Endothelial cell of umbilical vein (primary cell): ENCODE data around the gene ATXN7L2. TPM values are rescaled to one million over a fixed set of nuclear protein-coding genes. Genes with fewer than 3 reads are reported as not detected.

Source experiments
- BruUV-seq: library from RNA; stranded (reverse); fragments of 400-500 nt; replicated peaks from 2 replicates; lab custom pipeline; 2021; lab: Mats Ljungman, UMichigan
- CTCF ChIA-PET: fragments of 300-600, 350-600 bp; sonication (Branson Sonifier 250); formaldehyde crosslinking; loops from one replicate; lab custom pipeline; 2021; ENCODE audit warnings: antibody characterized with exemption, inconsistent platforms; lab: Charles Lee
- POLR2A ChIA-PET: fragments of 300-600, 350-600 bp; sonication (Branson Sonifier 250); formaldehyde crosslinking; loops from one replicate; lab custom pipeline; 2021; ENCODE audit warnings: antibody characterized with exemption, inconsistent platforms; lab: Charles Lee
- DNase-seq: peaks from one replicate; pipeline ENCODE4 v3.0.0-alpha.2; 2011; ENCODE audit warnings: low read depth, low spot score
- FAIRE-seq: peaks from 2 replicates; lab custom pipeline; 2011; peaks lifted over from hg19 to GRCh38; lab: Jason Lieb, UNC
- H2AFZ ChIP-seq: 2 replicates; pipeline ENCODE4 v1.6.0; 2012; ENCODE audit warnings: low read depth, low read length, control low read depth, inconsistent platforms
- H3K27ac ChIP-seq: 2 replicates; pipeline ENCODE4 v1.5.1; 2011; ENCODE audit warnings: low read depth, mild to moderate bottlenecking, control low read depth, low read length, moderate library complexity; ENCODE audit not compliant: insufficient read depth
- H3K27me3 ChIP-seq, 2 experiments: 2 replicates each; pipeline versions ENCODE4 v1.6.0 to v1.6.1; 2011; ENCODE audit warnings: low read length in 2 of 2, mixed read lengths in 1 of 2; ENCODE audit not compliant: control insufficient read depth in 2 of 2, insufficient read depth in 2 of 2
- H3K36me3 ChIP-seq, 2 experiments: 2 replicates in 1 of 2; 3 replicates in 1 of 2; pipeline ENCODE4 v1.5.1; 2011; ENCODE audit warnings: low read length in 2 of 2, mild to moderate bottlenecking in 1 of 2, moderate library complexity in 1 of 2; ENCODE audit not compliant: control insufficient read depth in 2 of 2, insufficient read depth in 2 of 2; ENCODE audit errors: extremely low read depth in 1 of 2
- H3K4me1 ChIP-seq: 3 replicates; pipeline ENCODE4 v1.5.1; 2011; ENCODE audit warnings: mild to moderate bottlenecking, low read length; ENCODE audit not compliant: control insufficient read depth, insufficient read depth; ENCODE audit errors: extremely low read depth
- H3K4me2 ChIP-seq: 2 replicates; pipeline ENCODE4 v1.6.1; 2011; ENCODE audit warnings: low read length, control low read depth, mixed read lengths; ENCODE audit not compliant: insufficient read depth
- H3K4me3 ChIP-seq, 3 experiments: fragments of 200-600 bp in 1 of 3; sonication (generic), shearing (Covaris generic) in 1 of 3; replicated peaks in 1 of 3; 2 replicates each; pipeline ENCODE4 v1.5.1; 2011 to 2016; ENCODE audit warnings: control low read depth in 3 of 3, low read length in 3 of 3, mild to moderate bottlenecking in 2 of 3, inconsistent platforms in 1 of 3, low read depth in 1 of 3, moderate library complexity in 1 of 3; ENCODE audit not compliant: insufficient read depth in 1 of 3
- H3K79me2 ChIP-seq: 2 replicates; pipeline ENCODE4 v1.6.0; 2012; ENCODE audit warnings: low read length, inconsistent platforms; ENCODE audit not compliant: control insufficient read depth, insufficient read depth
- H3K9ac ChIP-seq: replicated peaks from 2 replicates; pipeline ENCODE3; 2011; ENCODE audit warnings: low read length, control low read depth; ENCODE audit not compliant: insufficient read depth; ENCODE audit errors: extremely low read depth
- H3K9me1 ChIP-seq: replicated peaks from 3 replicates; pipeline ENCODE4 v1.6.0; 2011; ENCODE audit warnings: mild to moderate bottlenecking, low read length; ENCODE audit not compliant: control insufficient read depth, insufficient read depth; ENCODE audit errors: extremely low read depth
- H3K9me3 ChIP-seq: replicated peaks from 2 replicates; pipeline ENCODE4 v1.5.1; 2012; ENCODE audit warnings: low read length, inconsistent platforms; ENCODE audit not compliant: control insufficient read depth, insufficient read depth
- H4K20me1 ChIP-seq: replicated peaks from 2 replicates; pipeline ENCODE3; 2011; ENCODE audit warnings: mild to moderate bottlenecking, low read length; ENCODE audit not compliant: control insufficient read depth, insufficient read depth; ENCODE audit errors: extremely low read depth
- EZH2 ChIP-seq: IDR thresholded peaks from 2 replicates; pipeline ENCODE4 v1.6.1; 2012; ENCODE audit warnings: borderline replicate concordance, low read depth, mild to moderate bottlenecking, moderate library complexity, low read length, inconsistent platforms; ENCODE audit not compliant: severe bottlenecking
- FOS ChIP-seq: IDR thresholded peaks from 2 replicates; pipeline ENCODE4 v1.6.1; 2011; ENCODE audit warnings: mild to moderate bottlenecking, low read length, moderate library complexity, borderline replicate concordance; ENCODE audit not compliant: insufficient read depth
- GATA2 ChIP-seq: IDR thresholded peaks from 2 replicates; pipeline ENCODE4 v1.7.0; 2011; ENCODE audit warnings: low read depth, mild to moderate bottlenecking, moderate library complexity, mixed read lengths, low read length; ENCODE audit not compliant: insufficient read length, insufficient read depth
- JUN ChIP-seq: IDR thresholded peaks from 2 replicates; pipeline ENCODE4 v1.6.1; 2011; ENCODE audit warnings: borderline replicate concordance, low read depth; ENCODE audit not compliant: insufficient read length, insufficient read depth
- MAX ChIP-seq: IDR thresholded peaks from 2 replicates; pipeline ENCODE4 v1.6.1; 2011; ENCODE audit not compliant: insufficient read depth, insufficient read length
- MYC ChIP-seq: IDR thresholded peaks from one replicate; pipeline ENCODE4 v1.6.1; 2011; ENCODE audit warnings: mild to moderate bottlenecking, low read depth, low read length
- dilution Hi-C: fragments of 300-500 bp; cut with MboI; formaldehyde crosslinking; loops from one replicate; pipeline ENCODE4 v1.15.0; 2019; ENCODE audit warnings: low sequenced_read_pairs; ENCODE audit not compliant: extremely low pct_ligation_motif_present
- intact Hi-C: fragments of 100-400 bp; cut with micrococcal nuclease; formaldehyde crosslinking; loops from one replicate; pipeline ENCODE4 v1.10.0; 2022
- polyA plus RNA-seq, 4 experiments: library from polyadenylated mRNA; depleted of rRNA in 3 of 4; stranded (reverse) in 3 of 4; unstranded in 1 of 4; fragments of >200 nt; gene quantifications; 2 replicates each; pipeline versions ENCODE4 v1.2.1 to v1.2.3, GENCODE V29; 2011 to 2012; ENCODE audit warnings: missing spikeins in 1 of 4
- total RNA-seq: library from RNA; stranded (reverse); gene quantifications from 2 replicates; pipeline ENCODE4 v1.2.3, GENCODE V29; 2021

Gene ATXN7L2
- total and polyA plus RNA-seq, 2 donors (not counting 3 experiments of a cell fraction or from before 2014, with no cell fraction given) = 4.4 to 4.9 TPM

- H3K27me3 ChIP-seq = peaks cover 10 to 13% of the 10 kb centered on the region in 2 experiments
- H3K36me3 ChIP-seq = no peaks in the 10 kb centered on the region
- ChIA-PET CTCF (interaction anchor here (18.7 kb wide), 1 partner anchor 28 kb away, joined by 955 read pairs; the partner anchor contains the start of genes AMIGO1 and CYB561D1), POLR2A (no interaction called here)
- dilution Hi-C loops = no loop called here
- no peak for FAIRE-seq
- H3K79me2 ChIP-seq = no peaks in the 10 kb centered on the region
- no peak overlapping the region for H3K27ac ChIP-seq
- no peaks in the 10 kb centered on the region for H3K9me1 ChIP-seq
- no peak overlapping the region for H3K9ac ChIP-seq
- no peak overlapping the region for H3K4me2 ChIP-seq
- TF ChIP-seq GATA2 (no peak), FOS (no peak), MYC (no peak), EZH2 (no peak), JUN (no peak), MAX (no peak)
- no peaks in the 10 kb centered on the region for H4K20me1 ChIP-seq
- no peaks in the 10 kb centered on the region for H3K9me3 ChIP-seq
- intact Hi-C loops = no loop called here
- no peak overlapping the region for H3K4me3 ChIP-seq
- no peak overlapping the region for H2AFZ ChIP-seq
- no peaks in the 10 kb centered on the region for H3K4me1 ChIP-seq
- BruUV-seq = no TSS peak
- DNase-seq = no peak
Measured at GRCh38 chr1:109527098-109527811, 43.5 kb downstream of the ATXN7L2 start.
